H9 (cell line): ENCODE measurements around the gene PLEKHJ1. TPM values are rescaled to one million over a fixed set of nuclear protein-coding genes. Genes with fewer than 3 reads are reported as not detected.

Experiments used
- DNase-seq: peaks from one replicate; pipeline ENCODE4 v3.0.0-alpha.2; 2017
- H2AFZ ChIP-seq: one replicate; pipeline ENCODE4 v1.6.1; 2013; ENCODE audit warnings: mild to moderate bottlenecking, low read length, control low read depth, moderate library complexity
- H2AK5ac ChIP-seq: 2 replicates; pipeline ENCODE4 v1.6.1; 2013; ENCODE audit warnings: low read length, control low read depth, mixed read lengths; ENCODE audit not compliant: insufficient read length
- H2BK120ac ChIP-seq: one replicate; pipeline ENCODE4 v1.6.1; 2013; ENCODE audit warnings: low read depth, mild to moderate bottlenecking, low read length, control low read depth, inconsistent platforms; ENCODE audit not compliant: poor library complexity, severe bottlenecking
- H2BK12ac ChIP-seq: 2 replicates; pipeline ENCODE4 v1.6.1; 2013; ENCODE audit warnings: low read length, control low read depth, mixed read lengths, low read depth; ENCODE audit not compliant: insufficient read length
- H2BK15ac ChIP-seq: 2 replicates; pipeline ENCODE4 v1.6.1; 2013; ENCODE audit warnings: low read depth, low read length, control low read depth
- H2BK20ac ChIP-seq: one replicate; pipeline ENCODE4 v1.6.1; 2013; ENCODE audit warnings: low read depth, mild to moderate bottlenecking, low read length, control low read depth, inconsistent platforms; ENCODE audit not compliant: poor library complexity, severe bottlenecking
- H2BK5ac ChIP-seq: 2 replicates; pipeline ENCODE4 v1.6.1; 2013; ENCODE audit warnings: low read length, control low read depth, mixed read lengths; ENCODE audit not compliant: insufficient read length
- H3K14ac ChIP-seq: 2 replicates; pipeline ENCODE4 v1.6.1; 2013; ENCODE audit warnings: low read length, control low read depth; ENCODE audit not compliant: insufficient read depth
- H3K18ac ChIP-seq: 2 replicates; pipeline ENCODE4 v1.6.1; 2013; ENCODE audit warnings: low read depth, mild to moderate bottlenecking, mixed read lengths, low read length, control low read depth; ENCODE audit not compliant: insufficient read length
- H3K23ac ChIP-seq: 2 replicates; pipeline ENCODE4 v1.6.1; 2013; ENCODE audit warnings: low read length, control low read depth, mixed read lengths, low read depth; ENCODE audit not compliant: insufficient read length
- H3K23me2 ChIP-seq: 2 replicates; pipeline ENCODE4 v1.6.1; 2013; ENCODE audit warnings: low read depth, mild to moderate bottlenecking, mixed read lengths, low read length, control low read depth; ENCODE audit not compliant: insufficient read length, poor library complexity, severe bottlenecking
- H3K27ac ChIP-seq: 2 replicates; pipeline ENCODE4 v1.5.1; 2013; ENCODE audit warnings: low read length, control low read depth, mixed read lengths, low read depth; ENCODE audit not compliant: insufficient read length
- H3K27me3 ChIP-seq: 2 replicates; pipeline ENCODE4 v1.6.1; 2013; ENCODE audit warnings: low read length, control low read depth, inconsistent platforms; ENCODE audit not compliant: insufficient read depth
- H3K4ac ChIP-seq: 2 replicates; pipeline ENCODE4 v1.6.1; 2013; ENCODE audit warnings: low read depth, mild to moderate bottlenecking, control low read depth, inconsistent platforms, low read length, moderate library complexity
- H3K4me1 ChIP-seq: 2 replicates; pipeline ENCODE4 v1.6.1; 2013; ENCODE audit warnings: low read length, control low read depth, inconsistent platforms; ENCODE audit not compliant: insufficient read depth
- H3K4me2 ChIP-seq: 2 replicates; pipeline ENCODE4 v1.6.1; 2013; ENCODE audit warnings: low read length, control low read depth, mixed read lengths; ENCODE audit not compliant: insufficient read length, insufficient read depth
- H3K56ac ChIP-seq: 2 replicates; pipeline ENCODE4 v1.6.1; 2013; ENCODE audit warnings: low read depth, mild to moderate bottlenecking, mixed read lengths, low read length, control low read depth; ENCODE audit not compliant: insufficient read length
- H3K79me1 ChIP-seq: 2 replicates; pipeline ENCODE4 v1.6.1; 2013; ENCODE audit warnings: low read depth, mild to moderate bottlenecking, moderate library complexity, low read length, control low read depth, inconsistent platforms; ENCODE audit not compliant: insufficient read depth, poor library complexity, severe bottlenecking
- H3K79me2 ChIP-seq: 2 replicates; pipeline ENCODE4 v1.6.1; 2013; ENCODE audit warnings: low read length, control low read depth, inconsistent platforms; ENCODE audit not compliant: insufficient read depth
- H3K9ac ChIP-seq: 2 replicates; pipeline ENCODE4 v1.6.1; 2013; ENCODE audit warnings: low read length, control low read depth, mixed read lengths; ENCODE audit not compliant: insufficient read length; ENCODE audit errors: extremely low read depth
- H3K9me3 ChIP-seq: one replicate; pipeline ENCODE4 v1.6.1; 2013; ENCODE audit warnings: low read depth, low read length, inconsistent platforms; ENCODE audit not compliant: control insufficient read depth
- H3T11ph ChIP-seq: one replicate; pipeline ENCODE4 v1.6.1; 2013; ENCODE audit warnings: mild to moderate bottlenecking, low read length, control low read depth, inconsistent platforms
- H4K20me1 ChIP-seq: one replicate; pipeline ENCODE4 v1.6.1; 2013; ENCODE audit not compliant: control insufficient read depth, insufficient read length, insufficient read depth
- H4K5ac ChIP-seq: 2 replicates; pipeline ENCODE4 v1.6.1; 2013; ENCODE audit warnings: low read depth, mild to moderate bottlenecking, mixed read lengths, low read length, control low read depth; ENCODE audit not compliant: insufficient read length
- H4K8ac ChIP-seq: replicated peaks from 2 replicates; pipeline ENCODE4 v1.6.1; 2013; ENCODE audit warnings: low read length, control low read depth, mixed read lengths, low read depth; ENCODE audit not compliant: insufficient read length
- H4K91ac ChIP-seq: 2 replicates; pipeline ENCODE4 v1.6.1; 2013; ENCODE audit warnings: low read depth, mild to moderate bottlenecking, moderate library complexity, mixed read lengths, low read length, control low read depth; ENCODE audit not compliant: insufficient read length
- H3K27ac Mint-ChIP-seq, 3 experiments: 2 replicates in 2 of 3; 3 replicates in 1 of 3; pipeline ENCODE4 v1.8.0; 2020 to 2021; ENCODE audit warnings: mixed read lengths in 3 of 3, mild to moderate bottlenecking in 1 of 3, moderate library complexity in 1 of 3
- H3K27me3 Mint-ChIP-seq: 2 replicates; pipeline ENCODE4 v1.8.0; 2021; ENCODE audit warnings: low read depth, mild to moderate bottlenecking, moderate library complexity, mixed read lengths
- H3K36me3 Mint-ChIP-seq, 3 experiments: 2 replicates in 2 of 3; 3 replicates in 1 of 3; pipeline ENCODE4 v1.8.0; 2020 to 2021; ENCODE audit warnings: low read depth in 3 of 3, mixed read lengths in 3 of 3; ENCODE audit not compliant: insufficient read depth in 1 of 3
- H3K4me1 Mint-ChIP-seq, 2 experiments: 2 replicates each; pipeline ENCODE4 v1.8.0; 2020; ENCODE audit warnings: mixed read lengths in 2 of 2
- H3K4me3 Mint-ChIP-seq, 2 experiments: 2 replicates in 1 of 2; 3 replicates in 1 of 2; pipeline ENCODE4 v1.8.0; 2020 to 2021; ENCODE audit warnings: mild to moderate bottlenecking in 2 of 2, mixed read lengths in 2 of 2, moderate library complexity in 1 of 2
- H3K9me3 Mint-ChIP-seq, 2 experiments: 2 replicates in 1 of 2; 3 replicates in 1 of 2; pipeline ENCODE4 v1.8.0; 2020; ENCODE audit warnings: mild to moderate bottlenecking in 2 of 2, mixed read lengths in 2 of 2, moderate library complexity in 1 of 2
- WGBS: extraction: QIAGEN DNeasy Blood & Tissue Kit; methylation state at CpG from one replicate; pipeline ENCODE4 v1.1.7; 2013; ENCODE audit warnings: missing lambda C conversion rate, low lambda C conversion rate, mixed read lengths; ENCODE audit not compliant: insufficient read length; ENCODE audit errors: extremely low coverage; 5-methylcytosine and 5-hydroxymethylcytosine counted together
- total RNA-seq: library from RNA; stranded (reverse); gene quantifications from 2 replicates; pipeline ENCODE4 v1.2.1, GENCODE V29; 2021
- TF ChIP-seq, protein P1 (sequence below): fragments of 200-600 bp; sonication (generic); conservative IDR thresholded peaks from 3 replicates; pipeline ENCODE4 v1.8.0; 2021; ENCODE audit warnings: antibody characterized with exemption, mild to moderate bottlenecking

Gene PLEKHJ1
- total RNA-seq, 1 experiment from 2014 or later = 139 TPM

DNA sequence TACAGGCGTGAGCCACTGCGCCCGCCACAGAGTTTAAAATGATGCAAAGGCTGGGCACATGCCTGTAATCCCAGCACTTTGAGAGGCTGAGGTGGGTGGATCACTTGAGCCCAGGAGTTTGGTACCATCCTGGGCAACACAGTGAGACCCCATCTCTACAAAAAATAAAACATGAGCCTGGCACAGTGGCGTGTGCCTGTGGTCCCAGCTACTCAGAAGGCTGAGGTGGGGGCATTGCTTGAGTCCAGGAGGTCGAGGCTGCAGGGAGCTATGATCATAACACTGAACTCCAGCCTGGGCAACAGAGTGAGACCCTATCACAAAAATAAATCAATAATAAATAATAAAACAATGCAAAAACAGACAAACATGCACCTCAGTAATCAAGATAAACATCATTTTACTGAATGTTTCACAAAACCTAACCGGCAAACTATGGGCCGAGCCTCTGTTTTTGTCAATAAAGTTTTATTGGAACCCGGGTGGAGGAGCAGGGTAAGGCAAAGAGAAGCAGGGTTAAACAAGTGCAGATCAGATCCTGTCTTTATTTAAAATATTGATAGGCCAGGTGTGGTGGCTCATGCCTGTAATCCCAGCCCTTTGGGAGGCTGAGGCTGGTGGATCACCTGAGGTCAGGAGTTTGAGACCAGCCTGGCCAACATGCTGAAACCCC, 47.8 kb upstream of the PLEKHJ1 start:
- H3K27me3 ChIP-seq = peaks cover 10% of the 10 kb centered on the region; the same call in 1 of the 2 replicates

More for the DNA sequence above, 47.8 kb upstream of the PLEKHJ1 start:
- TF ChIP-seq, protein P1, sequence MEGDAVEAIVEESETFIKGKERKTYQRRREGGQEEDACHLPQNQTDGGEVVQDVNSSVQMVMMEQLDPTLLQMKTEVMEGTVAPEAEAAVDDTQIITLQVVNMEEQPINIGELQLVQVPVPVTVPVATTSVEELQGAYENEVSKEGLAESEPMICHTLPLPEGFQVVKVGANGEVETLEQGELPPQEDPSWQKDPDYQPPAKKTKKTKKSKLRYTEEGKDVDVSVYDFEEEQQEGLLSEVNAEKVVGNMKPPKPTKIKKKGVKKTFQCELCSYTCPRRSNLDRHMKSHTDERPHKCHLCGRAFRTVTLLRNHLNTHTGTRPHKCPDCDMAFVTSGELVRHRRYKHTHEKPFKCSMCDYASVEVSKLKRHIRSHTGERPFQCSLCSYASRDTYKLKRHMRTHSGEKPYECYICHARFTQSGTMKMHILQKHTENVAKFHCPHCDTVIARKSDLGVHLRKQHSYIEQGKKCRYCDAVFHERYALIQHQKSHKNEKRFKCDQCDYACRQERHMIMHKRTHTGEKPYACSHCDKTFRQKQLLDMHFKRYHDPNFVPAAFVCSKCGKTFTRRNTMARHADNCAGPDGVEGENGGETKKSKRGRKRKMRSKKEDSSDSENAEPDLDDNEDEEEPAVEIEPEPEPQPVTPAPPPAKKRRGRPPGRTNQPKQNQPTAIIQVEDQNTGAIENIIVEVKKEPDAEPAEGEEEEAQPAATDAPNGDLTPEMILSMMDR = no peak
- Histone ChIP-seq H3K23ac (no peak overlapping the region), H2AFZ (no peak overlapping the region), H2BK120ac (no peak overlapping the region), H3K4ac (no peak overlapping the region), H3K4me2 (no peak overlapping the region), H3K9me3 (no peaks in the 10 kb centered on the region), H2BK15ac (no peak overlapping the region), H3K23me2 (peaks cover 7% of the 10 kb centered on the region), H4K5ac (no peak overlapping the region), H3K79me1 (no peaks in the 10 kb centered on the region), H4K8ac (no peak overlapping the region), H2BK20ac (no peak overlapping the region), H3K27ac (no peak overlapping the region), H2AK5ac (no peak overlapping the region), H4K91ac (no peak overlapping the region), H3K14ac (no peak overlapping the region), H4K20me1 (no peaks in the 10 kb centered on the region), H3K56ac (no peak overlapping the region), H3K9ac (no peak overlapping the region), H2BK5ac (no peak overlapping the region), H3K79me2 (no peaks in the 10 kb centered on the region), H3K18ac (no peak overlapping the region), H3K4me1 (no peaks in the 10 kb centered on the region), H2BK12ac (no peak overlapping the region), H3T11ph (no peak overlapping the region)
- no peak overlapping the region for H3K4me3 Mint-ChIP-seq
- H3K9me3 Mint-ChIP-seq = peaks cover 2% of the 10 kb centered on the region in 2 experiments; a peak in 3 of 5 replicates
- DNase-seq = no peak
- no CpG with 5 or more reads among the region's 8 CpGs for WGBS
- no peak overlapping the region for H3K27ac Mint-ChIP-seq
- H3K36me3 Mint-ChIP-seq = peaks cover 0 to 3% (median 3%) of the 10 kb centered on the region in 3 experiments; a peak in 2 of 7 replicates
- H3K4me1 Mint-ChIP-seq = peaks cover 3 to 7% of the 10 kb centered on the region in 2 experiments; a peak in 2 of 4 replicates
- H3K27me3 Mint-ChIP-seq = peaks cover 63% of the 10 kb centered on the region
